IgD-negative memory B cell (primary cell): ENCODE measurements around the gene RBM22. TPM values are rescaled to one million over a fixed set of nuclear protein-coding genes. Genes with fewer than 3 reads are reported as not detected.

Experiments used
- H3K27ac Mint-ChIP-seq, 3 donors: one replicate each; pipeline ENCODE4 v1.8.0; 2020 to 2022; ENCODE audit warnings: mild to moderate bottlenecking in 3 of 3, mixed read lengths in 3 of 3, moderate library complexity in 1 of 3
- H3K27me3 Mint-ChIP-seq: one replicate; pipeline ENCODE4 v1.8.0; 2021; ENCODE audit warnings: mixed read lengths
- H3K36me3 Mint-ChIP-seq: one replicate; pipeline ENCODE4 v1.8.0; 2020; ENCODE audit warnings: mild to moderate bottlenecking, mixed read lengths
- H3K4me1 Mint-ChIP-seq, 3 donors: one replicate each; pipeline ENCODE4 v1.8.0; 2020 to 2022; ENCODE audit warnings: mixed read lengths in 3 of 3, mild to moderate bottlenecking in 1 of 3
- H3K4me3 Mint-ChIP-seq, 4 donors: one replicate each; pipeline ENCODE4 v1.8.0; 2020 to 2022; ENCODE audit warnings: mild to moderate bottlenecking in 4 of 4, mixed read lengths in 4 of 4, moderate library complexity in 3 of 4
- H3K9me3 Mint-ChIP-seq, 3 donors: one replicate each; pipeline ENCODE4 v1.8.0; 2020 to 2021; ENCODE audit warnings: mixed read lengths in 3 of 3, mild to moderate bottlenecking in 1 of 3
- polyA plus RNA-seq: library from polyadenylated mRNA; unstranded; fragments of 300-500 nt; fragmentation: Illumina TruSeq; gene quantifications from one replicate; pipeline ENCODE4 v1.2.3, GENCODE V29; 2021

The RBM22 gene
- polyA plus RNA-seq, 1 donor from 2014 or later, result 69.5 TPM

DNA sequence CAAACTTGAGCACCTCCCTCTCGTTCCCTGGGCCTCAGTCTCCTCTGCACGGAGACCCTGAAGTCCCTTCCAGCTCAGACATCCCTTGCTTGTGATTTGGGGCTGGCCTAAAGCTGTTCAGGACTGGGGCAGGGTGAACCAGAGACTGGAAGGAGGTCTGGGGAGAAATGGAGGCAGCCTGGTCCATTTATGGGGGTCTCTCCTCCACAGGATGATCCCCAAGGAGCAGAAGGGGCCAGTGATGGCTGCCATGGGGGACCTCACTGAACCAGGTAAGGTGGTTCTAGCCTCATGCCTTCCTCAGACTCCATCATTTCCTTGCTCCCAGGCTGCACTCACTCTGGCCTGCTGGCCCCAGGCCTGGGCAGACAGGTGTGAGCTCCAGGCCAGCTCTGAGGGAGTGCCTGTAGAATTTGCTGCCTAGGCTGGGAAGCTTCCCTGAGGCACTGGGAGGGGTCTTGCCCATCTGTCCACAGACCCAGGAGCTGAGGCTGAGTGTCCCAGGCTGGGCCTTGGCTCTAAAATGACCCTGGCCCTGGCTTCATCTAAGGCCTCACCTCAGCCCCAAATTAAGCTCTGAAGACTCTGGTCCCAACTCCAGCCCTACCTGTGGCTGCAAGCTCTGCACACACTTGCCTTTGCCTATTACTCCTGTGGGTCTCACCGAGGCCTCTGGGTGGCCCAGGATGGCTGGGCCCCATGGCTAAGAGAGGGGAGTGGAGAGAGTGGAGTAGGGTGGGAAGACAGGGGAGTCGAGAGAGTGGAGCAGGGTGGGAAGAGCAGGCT is 37.9 kb downstream of the RBM22 start:
- Mint-ChIP-seq H3K4me1 (peaks cover 0 to under 1% (median 0%) of the 10 kb centered on the region in 3 donors), H3K36me3 (peaks cover 1% of the 10 kb centered on the region), H3K4me3 (no peak overlapping the region), H3K27me3 (peaks cover 3% of the 10 kb centered on the region), H3K9me3 (no peaks in the 10 kb centered on the region), H3K27ac (peak overlapping the region in 1 of 3 donors; percentile 47)

DNA sequence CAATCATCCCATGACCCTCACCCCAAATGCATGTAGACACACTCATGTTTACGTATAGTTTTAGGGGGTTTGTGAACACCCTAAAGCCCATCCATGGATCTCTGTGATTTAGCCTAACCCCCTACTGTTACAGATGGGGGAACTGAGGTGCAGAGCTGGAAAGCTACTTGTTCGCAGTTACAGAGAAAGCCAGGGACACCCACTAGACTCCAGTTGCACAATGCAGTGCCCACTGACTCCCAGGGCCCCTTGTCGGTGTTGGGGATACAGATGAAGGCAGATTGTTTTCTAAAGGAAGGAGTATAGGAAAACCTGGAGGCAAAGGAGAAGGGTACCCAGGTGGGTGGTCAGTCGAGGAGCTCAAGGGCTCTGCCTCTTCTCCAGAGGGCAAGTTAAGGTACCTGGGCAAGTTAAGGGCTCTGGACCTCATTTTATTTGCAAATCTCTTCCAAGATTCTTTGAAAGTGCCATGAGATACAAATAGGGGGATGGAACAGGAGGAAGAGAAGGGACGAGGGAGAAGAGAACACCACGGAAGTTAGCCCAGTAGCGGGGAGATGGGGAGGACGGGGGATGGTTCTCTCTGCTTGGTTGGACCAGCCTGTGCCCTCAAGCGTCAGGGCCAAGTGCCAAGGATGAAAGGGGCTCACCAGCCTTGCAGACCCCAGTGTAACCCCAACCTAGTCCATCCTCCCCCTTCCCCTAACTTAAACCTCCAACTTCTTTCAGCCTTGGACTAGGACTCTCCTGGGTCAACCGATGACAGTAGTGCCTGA is 38.9 kb downstream of the RBM22 start:
- H3K4me3 Mint-ChIP-seq, result peak overlapping the region in 1 of 4 donors; percentile 46
- H3K36me3 Mint-ChIP-seq, result peaks cover 1% of the 10 kb centered on the region
- H3K27me3 Mint-ChIP-seq, result peaks cover 3% of the 10 kb centered on the region
- peaks cover 0 to 7% (median 6%) of the 10 kb centered on the region in 3 donors for H3K4me1 Mint-ChIP-seq
- no peak overlapping the region for H3K27ac Mint-ChIP-seq
- H3K9me3 Mint-ChIP-seq, result no peaks in the 10 kb centered on the region

DNA sequence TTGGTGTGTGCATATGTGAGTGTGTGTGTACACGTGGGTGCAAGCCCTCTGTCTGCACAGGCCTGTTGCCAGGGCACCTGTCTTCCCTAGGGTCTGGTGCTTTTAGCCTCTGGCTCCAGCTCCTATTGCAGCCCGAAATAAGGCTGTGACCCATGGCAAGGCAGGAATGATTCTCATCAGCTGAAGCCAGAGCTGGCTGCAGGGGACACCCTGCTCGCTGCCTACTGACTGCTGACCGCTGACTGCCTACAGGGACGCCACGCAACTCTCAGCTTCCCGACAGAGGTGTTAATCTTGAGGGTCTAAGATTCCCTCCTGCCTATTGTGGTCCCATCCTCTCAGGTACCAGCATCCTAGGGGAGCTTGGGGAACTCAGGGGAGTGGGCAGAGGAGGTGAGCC is 39.8 kb downstream of the RBM22 start, which contains the start of gene MYOZ3:
Gene MYOZ3 (plus strand): TSS at position 166 of the 400 bp plus-strand sequence. CDS start 1,691 bp downstream, outside the sequence.
- H3K27ac Mint-ChIP-seq, result peak within 1 kb of the TSS in 2 of 3 donors; percentile 57 to 58
- H3K9me3 Mint-ChIP-seq, result no peaks in the 10 kb centered on the region
- peaks cover 3% of the 10 kb centered on the region for H3K27me3 Mint-ChIP-seq
- peaks cover 0 to 7% (median 7%) of the 10 kb centered on the region in 3 donors for H3K4me1 Mint-ChIP-seq
- peak within 1 kb of the TSS in 1 of 4 donors; percentile 46 for H3K4me3 Mint-ChIP-seq
- H3K36me3 Mint-ChIP-seq, result peaks cover 1% of the 10 kb centered on the region

DNA sequence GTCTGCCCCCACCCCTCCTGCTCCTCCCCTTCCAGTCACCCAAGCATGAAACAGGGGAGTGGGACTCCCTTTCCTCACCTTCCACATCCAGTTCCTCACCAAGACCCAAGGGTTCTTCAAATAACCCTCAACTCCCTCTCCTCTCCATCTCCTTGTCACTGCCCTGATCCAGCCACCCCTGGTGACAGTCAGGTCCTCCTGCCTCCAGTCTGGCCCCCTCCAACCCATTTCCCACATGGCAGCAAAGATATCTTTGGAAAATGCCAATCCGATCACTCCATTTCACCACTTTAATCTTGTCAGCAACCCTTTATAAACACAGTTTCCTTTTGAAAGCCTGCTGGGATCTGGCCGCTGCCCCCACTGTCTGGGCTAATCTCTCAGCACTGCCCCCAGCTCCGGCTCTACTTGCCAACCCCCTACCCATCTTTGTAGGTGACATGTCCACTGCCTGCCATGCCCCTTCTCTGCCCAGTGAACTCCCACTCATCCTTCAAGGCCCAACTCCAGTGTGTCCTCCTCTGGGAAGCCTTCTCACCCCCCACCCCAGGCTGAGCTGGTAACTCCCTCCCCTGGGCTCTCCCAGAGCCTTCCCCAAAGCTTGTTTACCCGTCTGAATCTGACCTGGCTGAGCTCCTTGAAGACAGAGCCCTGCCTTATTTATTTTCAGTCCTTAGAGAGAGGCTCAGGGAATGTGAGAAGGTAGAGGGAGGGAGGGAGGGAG is 40.6 kb downstream of the RBM22 start:
- Mint-ChIP-seq H3K27ac (no peak overlapping the region), H3K4me1 (peaks cover 0 to 11% (median 9%) of the 10 kb centered on the region in 3 donors), H3K36me3 (peaks cover 1% of the 10 kb centered on the region), H3K9me3 (no peaks in the 10 kb centered on the region), H3K27me3 (peaks cover 3% of the 10 kb centered on the region), H3K4me3 (no peak overlapping the region)

DNA sequence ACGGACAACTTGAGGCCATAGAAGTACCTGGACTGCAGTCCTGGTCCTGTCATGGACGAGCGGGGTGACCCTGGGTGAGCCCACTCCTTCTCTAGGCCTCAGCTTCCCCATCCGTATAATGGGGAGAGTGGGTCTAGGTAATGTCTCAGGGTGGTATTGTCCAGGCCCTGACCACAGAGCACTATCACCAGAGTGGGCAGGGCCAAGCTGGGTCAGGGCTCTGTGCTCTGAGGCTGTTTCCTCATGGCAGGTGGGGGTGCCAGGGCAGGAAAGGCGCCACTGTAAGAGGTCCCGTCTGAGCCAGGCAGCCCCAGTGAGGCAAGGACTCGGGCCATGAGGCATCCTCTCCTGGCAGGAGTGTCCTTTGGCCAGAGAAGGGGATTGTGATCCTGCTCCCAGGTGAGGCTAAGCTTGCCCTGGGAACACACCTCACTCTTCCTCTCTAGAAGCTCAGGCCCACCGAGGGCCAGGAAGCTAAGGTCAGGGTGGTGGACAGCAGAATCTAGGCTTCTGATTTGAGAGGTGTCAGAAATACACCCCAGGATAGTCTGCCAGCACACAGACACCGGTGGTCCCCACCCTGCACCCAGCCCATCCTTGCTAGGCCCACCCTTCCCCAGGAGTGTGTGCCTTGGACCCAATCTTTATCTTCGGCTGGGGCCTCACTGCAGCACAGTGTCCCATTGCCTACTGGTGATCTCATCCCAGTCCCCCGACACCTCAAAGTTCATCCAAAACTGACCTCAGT is 41.3 kb downstream of the RBM22 start:
- H3K4me3 Mint-ChIP-seq, result no peak overlapping the region
- no peak overlapping the region for H3K27ac Mint-ChIP-seq
- peaks cover 0 to 12% (median 10%) of the 10 kb centered on the region in 3 donors for H3K4me1 Mint-ChIP-seq
- no peaks in the 10 kb centered on the region for H3K9me3 Mint-ChIP-seq
- peaks cover 1% of the 10 kb centered on the region for H3K36me3 Mint-ChIP-seq
- peaks cover 1% of the 10 kb centered on the region for H3K27me3 Mint-ChIP-seq

DNA sequence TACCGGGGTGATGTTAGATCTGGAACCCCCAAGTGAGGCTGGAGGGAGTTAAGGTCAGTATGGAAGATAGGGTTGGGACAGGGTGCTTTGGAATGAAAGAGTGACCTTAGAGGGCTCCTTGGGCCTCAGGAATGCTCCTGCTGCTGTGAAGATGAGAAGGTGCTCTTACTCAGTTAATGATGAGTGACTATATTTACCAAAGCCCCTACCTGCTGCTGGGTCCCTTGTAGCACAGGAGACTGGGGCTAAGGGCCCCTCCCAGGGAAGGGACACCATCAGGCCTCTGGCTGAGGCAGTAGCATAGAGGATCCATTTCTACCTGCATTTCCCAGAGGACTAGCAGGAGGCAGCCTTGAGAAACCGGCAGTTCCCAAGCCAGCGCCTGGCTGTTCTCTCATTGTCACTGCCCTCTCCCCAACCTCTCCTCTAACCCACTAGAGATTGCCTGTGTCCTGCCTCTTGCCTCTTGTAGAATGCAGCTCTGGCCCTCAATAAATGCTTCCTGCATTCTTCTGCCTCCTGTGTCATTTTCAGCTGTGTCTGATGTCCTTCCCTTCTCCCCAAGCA is 42.1 kb downstream of the RBM22 start:
- H3K36me3 Mint-ChIP-seq, result peaks cover 1% of the 10 kb centered on the region
- H3K27ac Mint-ChIP-seq, result peak overlapping the region in 1 of 3 donors; percentile 64
- peaks cover 6 to 20% (median 16%) of the 10 kb centered on the region in 3 donors for H3K4me1 Mint-ChIP-seq
- H3K9me3 Mint-ChIP-seq, result no peaks in the 10 kb centered on the region
- peak overlapping the region in 2 of 4 donors; percentile 12 to 31 for H3K4me3 Mint-ChIP-seq
- peaks cover 1% of the 10 kb centered on the region for H3K27me3 Mint-ChIP-seq

DNA sequence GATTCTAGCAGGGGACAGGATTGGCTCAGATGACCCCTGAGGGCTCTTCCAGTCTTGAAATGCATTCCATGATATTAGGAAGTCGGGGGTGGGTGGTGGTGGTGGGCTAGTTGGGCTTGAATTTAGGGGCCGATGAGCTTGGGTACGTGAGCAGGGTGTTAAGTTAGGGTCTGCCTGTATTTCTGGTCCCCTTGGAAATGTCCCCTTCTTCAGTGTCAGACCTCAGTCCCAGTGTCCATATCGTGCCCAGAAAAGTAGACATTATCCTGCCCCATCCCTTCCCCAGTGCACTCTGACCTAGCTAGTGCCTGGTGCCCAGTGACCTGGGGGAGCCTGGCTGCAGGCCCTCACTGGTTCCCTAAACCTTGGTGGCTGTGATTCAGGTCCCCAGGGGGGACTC is 42.7 kb downstream of the RBM22 start:
- H3K27me3 Mint-ChIP-seq, result peaks cover 1% of the 10 kb centered on the region
- H3K9me3 Mint-ChIP-seq, result no peaks in the 10 kb centered on the region
- peaks cover 6 to 20% (median 17%) of the 10 kb centered on the region in 3 donors for H3K4me1 Mint-ChIP-seq
- peak overlapping the region in 1 of 3 donors; percentile 64 for H3K27ac Mint-ChIP-seq
- peaks cover 1% of the 10 kb centered on the region for H3K36me3 Mint-ChIP-seq
- peak overlapping the region in 3 of 4 donors; percentile 4 to 39 (median 31) for H3K4me3 Mint-ChIP-seq

DNA sequence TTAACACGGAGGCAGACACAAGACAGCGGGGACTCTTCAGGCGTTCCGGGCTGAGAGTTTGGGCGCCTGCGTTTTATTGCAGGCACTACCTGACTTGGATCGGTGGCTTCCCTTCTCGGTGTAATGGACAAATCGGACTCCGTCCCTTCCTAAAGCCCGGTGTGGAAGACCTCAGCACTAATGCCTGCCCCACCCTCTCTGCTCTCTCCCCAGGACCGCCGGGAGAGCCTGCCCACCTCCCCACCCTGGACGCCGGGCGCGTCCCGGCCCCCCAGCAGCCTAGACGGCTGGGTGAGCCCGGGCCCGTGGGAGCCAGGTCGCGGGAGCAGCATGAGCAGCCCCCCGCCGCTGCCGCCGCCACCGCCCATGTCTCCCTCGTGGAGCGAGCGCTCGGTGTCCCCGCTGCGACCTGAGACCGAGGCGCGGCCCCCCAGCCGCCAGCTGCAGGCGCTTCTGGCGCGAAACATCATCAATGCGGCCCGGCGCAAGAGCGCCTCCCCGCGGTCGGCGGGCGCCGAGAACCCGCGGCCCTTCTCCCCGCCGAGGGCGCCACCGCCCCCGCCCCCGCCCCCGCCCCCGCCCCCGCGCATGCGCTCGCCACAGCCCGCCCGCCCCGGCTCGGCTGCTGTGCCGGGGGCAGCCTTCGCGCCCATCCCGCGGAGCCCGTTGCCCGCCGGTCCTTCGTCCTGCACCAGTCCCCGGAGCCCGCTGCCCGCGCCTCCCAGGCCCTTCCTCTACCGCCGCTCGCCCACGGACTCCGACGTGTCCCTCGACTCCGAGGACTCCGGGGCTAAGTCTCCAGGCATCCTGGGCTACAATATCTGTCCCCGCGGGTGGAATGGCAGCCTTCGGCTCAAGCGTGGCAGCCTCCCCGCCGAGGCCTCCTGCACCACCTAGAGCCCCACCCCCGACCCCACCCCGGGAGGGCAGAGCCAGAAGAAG is 44.4 kb downstream of the RBM22 start:
- peak overlapping the region in 1 of 3 donors; percentile 78 for H3K27ac Mint-ChIP-seq
- peaks cover 6 to 20% (median 17%) of the 10 kb centered on the region in 3 donors for H3K4me1 Mint-ChIP-seq
- peak overlapping the region; percentile 74 to 92 (median 80) for H3K4me3 Mint-ChIP-seq
- no peaks in the 10 kb centered on the region for H3K9me3 Mint-ChIP-seq
- peaks cover 1% of the 10 kb centered on the region for H3K36me3 Mint-ChIP-seq
- peaks cover 1% of the 10 kb centered on the region for H3K27me3 Mint-ChIP-seq

DNA sequence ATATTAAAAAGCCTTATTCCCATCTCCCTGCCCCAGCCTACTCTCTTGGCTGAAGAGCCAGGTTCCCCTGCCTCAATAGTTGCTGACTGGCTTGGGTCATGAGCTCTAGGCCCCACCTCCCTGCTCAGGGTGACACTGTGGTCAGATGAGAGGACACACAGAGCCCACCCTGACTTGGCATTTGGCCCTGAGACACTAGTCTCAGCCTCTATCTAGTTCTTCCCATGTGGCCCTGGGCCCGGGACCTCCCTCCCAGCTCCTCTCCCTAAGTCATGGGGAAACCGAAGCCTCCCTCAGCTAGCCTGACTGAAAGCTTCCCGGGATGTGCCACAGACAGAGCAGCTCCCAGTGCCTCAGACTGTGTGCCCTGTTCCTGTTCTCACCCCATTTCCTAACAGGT is 45.6 kb downstream of the RBM22 start:
- Mint-ChIP-seq H3K4me3 (peak overlapping the region in 1 of 4 donors; percentile 25), H3K27ac (peak overlapping the region in 2 of 3 donors; percentile 16 to 78)

DNA sequence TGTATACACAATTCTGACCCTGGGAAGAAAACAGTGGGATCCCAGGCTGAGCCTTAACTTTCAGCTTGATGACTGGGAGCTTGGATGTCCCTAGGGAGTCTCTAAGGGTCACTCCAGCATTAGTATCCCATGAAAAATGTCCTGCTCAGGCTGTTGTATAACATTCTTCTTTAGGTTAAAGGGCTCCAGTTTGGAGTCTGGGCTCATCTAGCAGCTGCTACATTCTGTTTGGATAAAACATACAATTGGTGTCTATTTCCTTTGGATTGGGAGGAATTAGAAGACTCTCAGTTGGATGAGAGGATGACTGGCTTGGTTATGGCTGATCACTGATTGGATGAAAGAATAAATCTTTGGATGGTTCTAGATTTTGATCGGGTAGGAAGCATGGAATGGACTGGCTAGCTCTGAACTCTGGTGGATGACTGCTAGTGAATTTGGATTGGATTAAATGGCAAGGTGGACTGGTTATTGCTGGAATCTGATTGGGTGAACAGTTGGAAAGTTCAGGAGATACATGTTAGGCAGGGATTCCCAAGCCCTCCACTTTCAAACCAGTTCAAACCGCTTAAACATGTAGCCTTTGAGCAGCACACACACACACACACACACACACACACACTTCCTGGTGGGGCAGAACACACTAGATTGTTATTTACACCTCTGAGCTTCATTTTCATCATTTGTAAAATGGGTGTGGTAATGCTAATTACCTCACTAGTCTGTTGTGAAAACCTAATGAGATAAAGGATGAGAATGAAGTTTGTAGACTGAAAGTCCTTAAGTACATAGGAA is 46.9 kb downstream of the RBM22 start:
- Mint-ChIP-seq H3K4me1 (peaks cover 6 to 20% (median 19%) of the 10 kb centered on the region in 3 donors), H3K9me3 (no peaks in the 10 kb centered on the region), H3K27me3 (no peaks in the 10 kb centered on the region), H3K36me3 (no peaks in the 10 kb centered on the region), H3K4me3 (peak overlapping the region in 1 of 4 donors; percentile 23), H3K27ac (peak overlapping the region; percentile 12 to 52 (median 41))

More for the DNA sequence above, 45.6 kb downstream of the RBM22 start:
- Mint-ChIP-seq H3K9me3 (no peaks in the 10 kb centered on the region), H3K27me3 (no peaks in the 10 kb centered on the region), H3K4me1 (peaks cover 6 to 20% (median 19%) of the 10 kb centered on the region in 3 donors), H3K36me3 (peaks cover under 1% of the 10 kb centered on the region)

DNA sequence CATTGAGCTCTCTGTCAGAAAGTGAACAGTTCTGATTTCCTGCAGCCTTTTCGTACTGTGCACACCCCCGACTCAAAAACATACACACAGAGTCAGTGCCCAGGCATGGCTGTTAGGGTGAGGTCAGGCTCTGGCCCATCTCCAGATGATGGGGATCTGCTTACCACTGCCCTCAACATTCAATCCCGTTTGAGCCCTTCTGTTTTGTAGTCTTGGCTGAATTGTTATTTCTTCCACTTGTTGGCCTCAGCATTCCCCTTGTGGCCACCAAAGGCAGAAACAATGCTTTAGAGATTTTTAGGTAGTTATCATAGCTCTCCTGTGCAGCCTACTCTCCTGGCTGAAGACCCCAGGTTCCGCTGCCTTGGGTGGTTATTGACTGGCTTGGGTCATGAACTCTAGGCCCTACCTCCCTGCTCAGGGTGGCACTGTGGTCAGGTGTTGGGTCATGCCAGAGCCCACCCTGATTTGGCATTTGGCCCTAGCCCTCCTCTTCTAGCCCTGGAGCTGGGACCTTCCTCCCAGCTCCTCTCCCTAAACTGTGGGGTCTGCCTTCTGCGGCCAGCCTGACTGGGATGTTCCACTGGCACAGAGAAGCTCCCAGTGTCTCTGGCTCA is 47.6 kb downstream of the RBM22 start:
- Mint-ChIP-seq H3K4me1 (peaks cover 8 to 20% (median 19%) of the 10 kb centered on the region in 3 donors), H3K27me3 (no peaks in the 10 kb centered on the region), H3K9me3 (no peaks in the 10 kb centered on the region), H3K27ac (peak overlapping the region in 1 of 3 donors; percentile 52), H3K36me3 (no peaks in the 10 kb centered on the region), H3K4me3 (no peak overlapping the region)
